ENCODE data around the gene NPM1. TPM values are rescaled to one million over a fixed set of nuclear protein-coding genes. Genes with fewer than 3 reads are reported as not detected.
A peak's percentile ranks its signal among the peaks of the same experiment; 100 is the strongest.
"Not testable (repeated sequence)": the region's sequence is repeated elsewhere in the genome, so short reads cannot be mapped to it uniquely, and the experiment has no call there.

Gene NPM1
- polyA plus RNA-seq, 3 donors = 1,760 to 2,039 (median 1,873) TPM

DNA sequence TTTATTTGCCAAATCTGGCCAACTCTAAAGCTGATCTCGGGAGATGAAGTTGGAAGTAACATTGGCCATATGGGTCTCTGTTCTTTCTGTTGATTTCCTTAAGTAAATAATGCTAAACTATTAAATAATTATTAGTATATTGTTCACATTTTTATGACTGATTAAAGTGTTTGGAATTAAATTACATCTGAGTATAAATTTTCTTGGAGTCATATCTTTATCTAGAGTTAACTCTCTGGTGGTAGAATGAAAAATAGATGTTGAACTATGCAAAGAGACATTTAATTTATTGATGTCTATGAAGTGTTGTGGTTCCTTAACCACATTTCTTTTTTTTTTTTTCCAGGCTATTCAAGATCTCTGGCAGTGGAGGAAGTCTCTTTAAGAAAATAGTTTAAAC is 22.5 kb downstream of the NPM1 start:
- no peak for DNase-seq (ENCODE audit: low read depth in 3 of 3, low spot score in 2 of 3)

DNA sequence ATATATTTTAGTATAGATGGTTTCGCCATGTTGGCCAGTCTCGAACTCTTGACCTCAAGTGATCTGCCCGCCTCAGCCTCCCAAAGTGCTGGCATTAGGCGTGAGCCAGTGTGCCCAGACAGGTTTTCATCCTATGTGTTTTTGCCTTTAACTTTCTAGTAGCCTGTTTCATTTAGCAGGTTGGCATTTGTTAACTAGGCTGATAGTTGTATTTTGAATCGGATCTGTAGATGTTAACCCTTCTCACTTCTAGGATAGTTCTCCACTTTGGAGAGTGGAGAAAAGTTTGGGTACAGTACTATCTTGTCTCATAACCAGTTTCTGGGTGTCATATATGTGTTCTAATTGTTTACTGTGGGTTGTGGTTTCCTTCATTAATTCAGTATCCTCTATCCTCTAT is 24.5 kb downstream of the NPM1 start:
- no peak for DNase-seq (ENCODE audit: low read depth in 3 of 3, low spot score in 2 of 3)

DNA sequence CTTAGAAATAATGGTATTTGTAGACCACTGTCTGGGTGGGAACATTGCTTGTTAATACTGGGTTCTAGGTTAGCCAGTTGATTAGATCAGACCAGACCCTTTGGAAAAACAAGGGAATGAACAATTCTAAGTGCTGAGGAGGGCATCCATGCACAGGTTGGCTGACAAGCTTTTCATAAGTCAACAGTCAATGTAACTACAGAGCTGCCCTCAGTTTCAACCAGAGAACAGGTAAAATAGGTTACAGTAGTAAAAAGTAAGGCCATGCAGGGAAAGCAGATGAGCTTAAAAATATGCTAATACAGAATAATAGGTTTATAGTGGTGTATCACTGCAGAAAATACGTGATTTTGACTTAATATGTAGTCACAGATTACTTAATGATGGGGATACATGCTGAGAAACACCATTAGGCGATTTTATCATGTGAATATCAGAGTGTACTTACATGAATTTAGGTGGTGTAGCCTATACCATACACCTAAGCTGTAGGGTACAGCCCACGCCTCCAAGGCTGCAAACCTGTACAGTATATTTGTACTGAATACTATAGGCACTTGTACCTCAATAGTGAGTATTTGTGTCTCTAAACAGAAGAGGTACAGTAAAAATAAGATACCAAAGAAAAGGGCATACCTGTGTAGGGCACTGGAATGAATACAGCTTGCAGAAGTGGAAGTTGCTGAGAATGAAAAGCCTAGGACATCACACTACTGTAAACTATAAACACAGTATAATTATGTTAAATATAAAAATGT is 25.7 kb downstream of the NPM1 start:
- DNase-seq (ENCODE audit: low read depth in 3 of 3, low spot score in 2 of 3) = no peak

DNA sequence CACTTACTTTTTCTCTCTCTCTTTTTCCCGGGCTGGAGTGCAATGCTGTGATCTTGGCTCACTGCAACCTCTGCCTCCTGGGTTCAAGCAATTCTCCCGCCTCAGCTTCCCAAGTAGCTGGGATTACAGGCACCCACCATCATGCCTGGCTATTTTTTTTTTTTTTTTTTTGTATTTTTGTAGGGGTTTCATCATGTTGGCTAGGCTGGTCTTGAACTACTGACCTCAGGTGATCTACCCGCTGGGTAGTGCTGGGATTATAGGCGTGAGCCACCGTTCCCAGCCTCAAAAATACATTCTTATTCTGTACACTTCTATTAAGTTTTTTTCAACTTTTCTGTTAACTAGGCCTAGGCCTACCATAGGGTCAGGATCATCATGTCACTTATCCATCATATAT is 26.3 kb downstream of the NPM1 start:
- DNase-seq (ENCODE audit: low read depth in 3 of 3, low spot score in 2 of 3) = not testable (repeated sequence)

DNA sequence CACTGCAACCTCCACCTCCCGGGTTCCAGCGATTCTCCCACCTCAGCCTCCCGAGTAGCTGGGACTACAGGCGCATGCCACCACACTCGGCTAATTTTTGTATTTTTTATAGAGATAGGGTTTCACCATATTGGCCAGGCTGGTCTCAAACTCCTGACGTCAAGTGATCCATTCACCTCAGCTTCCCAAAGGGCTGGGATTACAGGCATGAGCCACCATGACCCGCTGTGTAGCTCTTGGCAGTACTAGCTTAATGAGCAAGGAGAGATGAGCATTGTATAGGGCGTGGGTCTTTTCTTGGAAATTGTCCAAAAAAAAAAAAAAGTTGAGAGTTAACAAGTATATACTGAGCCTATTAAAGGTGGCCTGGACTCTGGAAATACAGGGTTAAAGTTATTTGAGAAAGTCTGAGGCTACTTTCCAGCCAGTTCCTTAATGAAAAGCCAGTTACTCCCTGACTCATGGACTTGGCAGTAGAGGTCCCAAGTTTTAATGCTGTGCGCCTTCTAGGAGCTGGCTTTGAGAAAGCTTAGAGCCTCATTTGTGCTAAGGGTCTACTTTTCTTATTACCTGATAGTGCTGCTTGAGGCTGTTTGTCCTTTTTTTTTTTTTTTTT is 27.6 kb downstream of the NPM1 start:
- DNase-seq (ENCODE audit: low read depth in 3 of 3, low spot score in 2 of 3) = no peak

DNA sequence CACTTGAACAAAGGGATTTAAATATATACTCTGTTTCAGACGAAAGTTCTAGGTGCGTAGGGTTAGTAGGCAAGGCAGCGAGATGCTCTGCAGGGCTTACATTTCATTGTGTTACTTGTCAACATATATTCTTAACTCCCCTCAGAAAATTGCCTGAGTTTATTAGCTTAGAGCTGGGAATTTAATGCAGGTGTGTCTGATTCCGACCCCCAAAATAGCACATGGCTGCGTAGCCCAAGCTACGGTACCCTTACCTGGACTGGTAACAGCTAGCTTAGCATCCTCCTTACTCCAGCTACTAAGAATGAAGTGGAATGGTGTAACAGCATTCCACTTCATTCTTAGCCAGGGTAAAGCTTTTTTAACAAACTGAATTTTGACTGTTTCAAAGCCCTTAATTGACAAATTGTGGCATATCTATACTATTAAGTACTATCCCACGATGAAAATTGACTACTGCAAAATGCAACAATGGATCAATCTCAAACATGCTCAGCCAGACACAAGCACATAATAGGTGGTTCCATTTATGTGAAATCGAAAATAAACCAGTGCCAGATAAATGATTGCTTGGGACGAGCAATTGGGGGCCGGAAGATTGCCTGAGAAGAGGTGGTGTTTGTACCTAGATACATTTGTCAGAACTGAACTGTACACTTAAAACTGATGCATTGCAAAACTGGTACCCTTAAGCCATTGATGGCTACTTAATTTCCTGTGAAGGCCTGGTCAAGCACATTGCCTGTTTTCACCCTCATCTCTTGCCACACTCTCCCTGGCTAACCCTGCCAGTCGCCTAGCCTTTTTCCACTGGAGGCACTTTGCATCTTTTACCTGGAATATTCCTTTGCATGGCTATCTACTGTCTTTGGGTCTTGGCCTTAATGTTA is 28.8 kb downstream of the NPM1 start:
- DNase-seq (ENCODE audit: low read depth in 3 of 3, low spot score in 2 of 3) = no peak

DNA sequence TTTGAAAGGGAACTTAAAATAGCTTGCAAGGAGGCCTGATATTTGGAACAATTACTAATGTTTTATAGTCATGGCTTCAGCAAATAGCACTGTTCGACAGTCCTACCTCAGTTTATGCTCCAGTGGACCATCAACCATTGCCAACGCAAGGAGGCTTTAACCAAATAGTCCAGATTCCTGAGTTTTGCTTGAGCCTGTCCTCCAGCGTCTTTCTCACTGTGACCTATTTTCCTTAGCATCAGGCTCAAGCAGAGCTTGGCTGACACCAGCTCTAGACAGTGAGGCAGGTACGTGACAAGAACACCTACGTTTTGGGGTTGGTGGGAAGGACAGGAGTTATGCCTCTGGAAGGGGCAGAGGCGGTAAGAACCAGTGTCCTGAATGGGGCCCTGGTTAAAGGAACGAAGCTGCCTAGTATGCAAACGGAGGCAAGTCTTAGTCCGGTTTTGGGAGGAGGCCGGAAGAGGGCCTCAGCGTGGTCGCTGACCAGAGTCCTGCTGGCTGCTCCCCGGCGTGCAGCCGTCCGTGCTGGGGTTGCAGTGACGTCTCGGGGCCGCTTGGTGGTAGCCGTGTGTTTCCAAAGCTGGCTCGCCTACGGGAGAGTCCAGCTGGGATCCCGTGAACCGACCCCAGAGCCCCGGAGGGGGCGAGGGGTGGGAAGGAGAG is 30.8 kb downstream of the NPM1 start:
- DNase-seq (ENCODE audit: low read depth in 3 of 3, low spot score in 2 of 3) = peak in 2 of 3 donors; percentile 53 to 79

DNA sequence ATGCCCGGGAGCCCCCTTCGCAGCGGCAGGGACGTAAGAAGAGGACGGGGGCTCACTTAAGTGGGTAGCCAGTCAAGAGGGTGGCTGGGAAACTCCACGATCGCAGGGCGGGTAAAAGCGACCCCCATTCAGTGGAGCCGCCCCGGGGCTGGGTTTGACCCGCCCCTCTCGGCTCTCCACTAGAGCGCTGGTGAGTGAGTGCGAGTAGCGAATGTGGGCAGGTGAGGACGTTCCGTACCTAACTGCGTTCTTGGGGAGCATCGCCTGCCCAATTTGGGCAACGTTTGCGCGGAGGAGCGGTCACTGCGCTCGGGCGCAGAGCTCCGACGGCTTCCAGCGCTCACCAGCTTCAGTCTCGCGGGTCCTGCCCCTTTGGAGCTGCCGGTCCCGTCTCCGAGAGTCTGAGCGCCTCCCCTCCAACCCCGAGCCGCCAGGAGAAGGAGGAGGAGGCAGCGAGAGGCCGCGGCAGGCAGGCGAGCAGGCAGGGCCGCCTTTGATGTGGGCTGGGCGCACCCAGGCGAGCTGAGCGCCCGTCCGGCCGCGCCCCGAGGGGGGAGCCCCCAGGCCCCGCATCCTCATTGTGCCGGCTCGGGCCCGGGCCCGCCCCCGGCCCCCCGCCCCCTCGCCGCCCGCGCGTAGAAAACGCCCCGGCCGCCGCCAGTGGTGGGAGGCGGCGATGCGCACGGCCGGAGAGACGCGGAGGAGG is 31.5 kb downstream of the NPM1 start, which contains the start of gene FGF18:
Gene FGF18 (plus strand): TSS at position 666 of the 706 bp plus-strand sequence. CDS start 553 bp downstream, outside the sequence.
- peak in 2 of 3 donors; percentile 27 to 59 for DNase-seq (ENCODE audit: low read depth in 3 of 3, low spot score in 2 of 3)

DNA sequence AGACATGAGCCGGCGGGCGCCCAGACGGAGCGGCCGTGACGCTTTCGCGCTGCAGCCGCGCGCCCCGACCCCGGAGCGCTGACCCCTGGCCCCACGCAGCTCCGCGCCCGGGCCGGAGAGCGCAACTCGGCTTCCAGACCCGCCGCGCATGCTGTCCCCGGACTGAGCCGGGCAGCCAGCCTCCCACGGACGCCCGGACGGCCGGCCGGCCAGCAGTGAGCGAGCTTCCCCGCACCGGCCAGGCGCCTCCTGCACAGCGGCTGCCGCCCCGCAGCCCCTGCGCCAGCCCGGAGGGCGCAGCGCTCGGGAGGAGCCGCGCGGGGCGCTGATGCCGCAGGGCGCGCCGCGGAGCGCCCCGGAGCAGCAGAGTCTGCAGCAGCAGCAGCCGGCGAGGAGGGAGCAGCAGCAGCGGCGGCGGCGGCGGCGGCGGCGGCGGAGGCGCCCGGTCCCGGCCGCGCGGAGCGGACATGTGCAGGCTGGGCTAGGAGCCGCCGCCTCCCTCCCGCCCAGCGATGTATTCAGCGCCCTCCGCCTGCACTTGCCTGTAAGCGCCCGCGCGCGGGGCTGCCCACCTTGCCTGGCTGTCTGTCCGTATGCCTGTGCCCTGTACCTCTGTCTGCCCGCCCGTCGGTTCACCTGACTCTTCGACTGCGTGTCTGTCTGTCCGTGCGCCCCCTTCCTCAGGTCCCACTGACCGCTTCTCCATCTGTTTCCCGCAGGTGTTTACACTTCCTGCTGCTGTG is 32.2 kb downstream of the NPM1 start:
- no peak for DNase-seq (ENCODE audit: low read depth in 3 of 3, low spot score in 2 of 3)

DNA sequence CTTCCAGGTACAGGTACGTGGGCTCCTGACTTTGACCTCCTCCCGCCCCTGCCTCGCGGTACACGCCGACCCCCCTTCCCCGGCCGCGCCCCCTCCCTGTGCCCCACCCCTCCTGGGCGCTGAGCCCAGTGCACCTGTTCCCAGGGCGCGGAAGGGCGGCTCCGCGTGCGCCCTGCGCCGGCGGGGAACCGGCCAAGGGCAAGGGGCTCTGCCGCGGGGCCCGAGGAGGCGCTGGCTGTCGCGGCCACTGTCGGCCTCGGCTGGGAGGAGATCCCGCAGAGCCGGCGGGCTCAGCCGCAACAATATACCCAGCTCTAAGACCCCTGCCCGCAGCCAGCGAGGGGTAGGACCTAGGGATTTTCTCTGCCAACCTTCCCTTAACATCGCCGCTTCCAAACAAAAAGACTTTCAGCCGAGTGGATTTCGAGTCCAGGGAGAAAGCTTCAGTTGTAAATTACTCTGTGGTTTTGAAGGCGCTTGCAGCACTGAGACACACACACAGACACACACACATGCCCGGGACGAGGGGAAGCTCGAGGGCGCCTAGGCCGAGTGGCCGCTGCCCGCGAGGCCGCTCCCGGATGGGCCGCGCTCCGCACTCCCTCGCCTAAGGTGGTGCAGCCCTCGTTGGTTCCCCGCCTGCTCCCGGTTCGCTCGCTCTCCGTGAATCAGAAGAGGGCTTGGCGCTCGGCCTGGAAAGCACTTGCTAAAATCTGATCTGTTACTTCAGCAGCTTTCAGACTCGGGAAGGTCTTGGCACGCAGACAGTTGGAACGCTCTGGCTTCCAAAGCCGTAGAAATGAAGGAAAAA is 33.0 kb downstream of the NPM1 start:
- DNase-seq (ENCODE audit: low read depth in 3 of 3, low spot score in 2 of 3) = no peak

DNA sequence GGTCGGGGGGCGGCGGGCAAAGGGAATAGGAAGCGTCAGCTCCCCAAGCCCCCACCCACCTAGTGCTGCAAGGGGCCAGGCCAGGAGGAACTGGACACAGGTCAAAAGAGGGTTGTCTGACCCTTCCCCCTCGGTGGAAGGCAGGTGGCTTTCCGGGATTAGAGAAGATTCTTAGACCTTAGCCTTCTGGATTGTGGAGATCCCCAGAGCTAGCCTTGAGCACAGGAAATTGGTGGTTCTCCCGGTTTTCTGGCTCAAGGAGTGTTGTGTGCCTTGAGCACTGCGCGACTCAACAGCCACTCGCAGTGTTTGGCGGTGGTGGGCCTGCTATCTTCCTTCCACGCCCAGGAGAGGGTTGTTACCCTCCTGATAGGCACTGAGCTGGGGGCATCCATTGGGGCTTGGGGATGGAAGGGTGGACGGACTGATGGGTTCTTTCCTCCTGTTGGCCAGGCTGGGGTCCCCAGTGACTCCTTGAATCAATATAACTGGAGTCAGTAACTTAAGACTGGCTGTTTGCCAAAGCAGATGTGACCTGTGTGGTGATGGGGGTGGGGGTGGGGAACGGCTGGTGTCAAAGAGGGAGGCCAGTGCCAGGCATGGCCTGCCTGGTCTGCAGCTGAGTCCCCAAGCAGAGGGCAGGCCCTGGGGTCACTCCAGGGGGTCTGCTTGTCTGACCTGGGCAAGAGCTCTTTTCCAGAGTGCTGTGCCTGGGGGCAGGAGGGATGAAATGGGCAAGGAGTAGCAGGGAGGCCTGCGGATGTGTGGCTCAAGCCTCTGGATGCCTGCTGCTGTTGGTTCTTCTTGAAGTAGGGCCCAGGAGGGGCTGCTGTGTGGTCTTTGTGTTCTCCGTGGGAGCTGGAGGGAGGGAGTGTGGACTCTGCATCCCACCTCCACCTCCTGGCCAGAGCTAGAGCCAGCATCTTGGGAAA is 33.9 kb downstream of the NPM1 start:
- no peak for DNase-seq (ENCODE audit: low read depth in 3 of 3, low spot score in 2 of 3)

DNA sequence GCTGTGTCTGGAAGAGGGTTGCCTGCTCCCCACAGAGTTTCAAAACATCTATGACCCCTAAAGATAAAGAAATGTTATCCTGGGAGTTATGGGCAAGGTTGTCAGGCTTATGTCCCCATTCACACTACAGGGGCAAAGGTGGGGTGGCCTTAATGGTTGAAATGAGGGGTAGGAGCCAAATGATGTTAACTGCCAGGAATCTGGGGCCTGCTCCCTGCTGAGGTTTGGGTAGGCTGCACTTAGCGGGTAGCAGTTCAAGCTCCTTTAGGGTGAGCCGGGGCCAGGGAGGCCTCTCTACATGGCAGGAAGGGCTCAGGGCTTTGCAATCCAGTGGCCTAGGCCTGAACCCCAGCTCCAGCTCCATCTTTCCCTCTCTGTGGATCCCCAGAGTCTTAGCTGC is 34.8 kb downstream of the NPM1 start:
- DNase-seq (ENCODE audit: low read depth in 3 of 3, low spot score in 2 of 3) = no peak

DNA sequence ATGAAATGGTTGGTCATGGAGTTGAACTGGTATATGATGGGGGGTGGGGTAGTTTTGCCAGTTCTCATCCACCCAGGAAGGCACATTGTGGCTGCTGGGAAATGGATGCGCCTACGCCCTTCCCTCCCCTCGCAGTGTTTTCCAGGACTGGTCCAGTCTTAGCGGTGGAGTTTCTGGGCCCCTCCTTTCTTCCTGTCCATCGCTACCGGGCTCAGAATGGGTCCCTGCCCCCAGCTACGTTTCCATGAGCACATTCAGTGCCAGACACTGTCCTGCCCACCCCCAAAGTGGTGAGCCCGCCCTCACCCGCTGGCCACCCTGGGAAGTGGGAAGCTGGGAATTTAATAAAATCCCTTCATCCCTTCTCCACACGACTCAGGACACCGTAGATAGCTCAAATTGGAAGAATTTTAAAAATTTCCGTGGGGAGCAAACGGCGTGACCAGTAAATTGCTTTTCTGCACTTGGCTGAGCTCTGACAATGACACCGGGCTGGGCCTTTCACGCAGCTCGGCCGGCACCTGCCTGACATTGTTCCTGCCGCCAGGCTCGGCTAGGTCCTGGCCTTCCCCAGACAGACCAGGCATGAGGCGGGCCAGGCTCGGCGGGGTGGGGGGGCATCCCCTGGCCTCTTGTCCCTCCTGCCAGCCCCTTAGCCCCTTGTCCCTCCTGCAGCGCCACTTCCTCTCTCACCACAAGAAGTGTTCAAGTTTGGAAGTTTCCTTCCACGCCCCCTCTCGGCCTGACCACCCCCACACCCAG is 35.4 kb downstream of the NPM1 start:
- DNase-seq (ENCODE audit: low read depth in 3 of 3, low spot score in 2 of 3) = no peak

DNA sequence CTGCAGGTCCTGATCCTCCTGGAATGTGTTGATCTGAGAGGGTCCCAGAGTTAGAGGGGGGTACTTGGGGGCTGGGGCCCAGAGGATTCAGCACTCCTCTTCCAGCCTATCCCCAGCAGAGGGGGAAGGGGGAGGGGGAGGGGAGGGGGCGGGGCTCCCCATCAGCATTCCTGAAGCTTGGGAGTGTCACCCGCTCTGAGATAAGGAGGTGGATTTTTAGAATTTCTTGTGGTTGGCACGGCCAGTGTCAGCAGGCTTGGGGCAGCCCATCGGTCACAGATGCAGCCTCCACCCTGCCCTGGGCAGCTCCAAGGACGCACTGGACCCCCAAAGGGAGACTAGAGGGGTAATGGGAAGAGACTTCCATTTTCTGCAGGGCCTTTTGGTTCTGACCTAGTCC is 37.1 kb downstream of the NPM1 start:
- DNase-seq (ENCODE audit: low read depth in 3 of 3, low spot score in 2 of 3) = no peak

DNA sequence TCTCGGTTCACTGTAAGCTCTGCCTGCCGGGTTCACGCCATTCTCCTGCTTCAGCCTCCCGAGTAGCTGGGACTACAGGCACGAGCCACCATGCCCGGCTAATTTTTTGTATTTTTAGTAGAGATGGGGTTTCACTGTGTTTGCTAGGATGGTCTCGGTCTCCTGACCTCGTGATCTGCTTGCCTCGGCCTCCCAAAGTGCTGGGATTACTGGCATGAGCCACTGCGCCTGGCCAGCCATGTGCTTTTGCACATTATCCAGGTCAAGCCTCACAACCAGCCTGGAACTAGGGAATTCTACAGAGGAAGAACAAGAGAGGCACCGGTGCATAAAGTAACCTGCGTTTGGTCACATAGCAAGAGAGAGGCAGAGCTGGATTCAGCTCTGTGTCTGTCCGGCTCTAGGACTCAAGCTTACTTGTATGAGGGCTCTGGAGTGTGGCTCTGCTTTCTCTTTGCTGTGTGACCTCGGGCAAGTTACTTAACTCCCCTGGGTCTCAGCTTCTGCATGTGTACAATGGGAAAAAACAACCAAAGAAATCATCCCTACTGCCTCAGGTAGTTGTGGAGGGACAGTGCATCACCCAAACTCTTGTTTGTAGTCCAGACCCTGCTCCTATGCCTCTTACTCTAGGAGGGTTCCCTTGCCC is 38.1 kb downstream of the NPM1 start:
- DNase-seq (ENCODE audit: low read depth in 3 of 3, low spot score in 2 of 3) = no peak

DNA sequence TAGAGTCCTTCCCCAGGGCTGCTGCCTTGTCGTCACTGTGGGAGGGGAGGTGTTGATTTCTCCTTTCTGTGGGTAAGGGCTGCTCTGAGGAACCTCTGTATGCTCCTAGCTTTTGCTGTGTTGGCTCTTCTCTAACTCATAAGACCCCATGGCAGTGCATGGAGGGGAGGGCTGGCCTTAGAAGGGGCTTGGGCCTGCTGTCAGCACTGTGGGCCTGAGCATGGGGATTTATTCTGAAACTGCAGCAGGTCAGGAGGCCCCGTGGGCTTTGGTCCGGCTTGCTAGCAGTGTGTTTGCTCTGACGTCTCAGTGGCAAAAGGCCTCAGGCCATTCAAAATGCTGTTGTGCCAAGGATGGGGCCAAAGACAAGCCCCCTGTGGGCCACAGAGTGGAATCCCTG is 38.6 kb downstream of the NPM1 start:
- DNase-seq (ENCODE audit: low read depth in 3 of 3, low spot score in 2 of 3) = no peak

All from right renal cortex interstitium (tissue), 3 donors.